SK-N-SH (cell line): ENCODE results near the gene F8. TPM values are rescaled to one million over a fixed set of nuclear protein-coding genes. Genes with fewer than 3 reads are reported as not detected.

ENCODE experiments used
- CTCF ChIA-PET: fragments of 300-600, 350-600 bp; formaldehyde crosslinking; extraction: SDS; loops from one replicate; lab custom pipeline; 2021; lab: Yijun Ruan, JAX
- POLR2A ChIA-PET: fragments of 350-600 bp; sonication (Branson Sonifier 250); formaldehyde crosslinking; extraction: SDS; loops from one replicate; lab custom pipeline; 2020; ENCODE audit warnings: antibody characterized with exemption, inconsistent platforms; lab: Yijun Ruan, JAX
- DNase-seq: peaks from one replicate; pipeline ENCODE4 v3.0.0; 2012
- H2AFZ ChIP-seq: fragments of 200-600 bp; sonication (generic); 2 replicates; pipeline ENCODE4 v1.8.1; 2016; ENCODE audit warnings: antibody characterized with exemption, mild to moderate bottlenecking, low read depth
- H3F3A ChIP-seq: fragments of 200-600 bp; sonication (generic); replicated peaks from 2 replicates; pipeline ENCODE3; 2016; ENCODE audit warnings: antibody characterized with exemption, mild to moderate bottlenecking; ENCODE audit not compliant: insufficient read depth
- H3K27ac ChIP-seq, 2 experiments: fragments of 200-500 bp in 1 of 2; fragments of 200-600 bp in 1 of 2; sonication (Bioruptor generic) in 1 of 2; sonication (generic), shearing (Covaris generic) in 1 of 2; 2 replicates each; pipeline versions ENCODE4 v1.5.1 to v1.6.1; 2014 to 2016; ENCODE audit warnings: low read depth in 2 of 2, inconsistent platforms in 1 of 2, low read length in 1 of 2, mild to moderate bottlenecking in 1 of 2, mixed read lengths in 1 of 2
- H3K27me3 ChIP-seq: fragments of 200-600 bp; sonication (generic), shearing (Covaris generic); 2 replicates; pipeline ENCODE4 v1.6.1; 2016; ENCODE audit warnings: mixed run types; ENCODE audit not compliant: insufficient read depth
- H3K36me3 ChIP-seq, 2 experiments: fragments of 200-500 bp in 1 of 2; fragments of 200-600 bp in 1 of 2; sonication (Bioruptor generic) in 1 of 2; sonication (generic) in 1 of 2; replicated peaks in 1 of 2; 2 replicates each; pipeline versions ENCODE3 to v1.5.1; 2014 to 2016; ENCODE audit warnings: low read length in 1 of 2, mild to moderate bottlenecking in 1 of 2; ENCODE audit not compliant: insufficient read depth in 2 of 2, control insufficient read depth in 1 of 2
- H3K4me1 ChIP-seq, 2 experiments: fragments of 200-500 bp in 1 of 2; fragments of 200-600 bp in 1 of 2; sonication (Bioruptor generic) in 1 of 2; sonication (generic), shearing (Covaris generic) in 1 of 2; 2 replicates each; pipeline versions ENCODE4 v1.5.1 to v1.6.1; 2014 to 2016; ENCODE audit warnings: low read depth in 1 of 2, low read length in 1 of 2, mixed run types in 1 of 2; ENCODE audit not compliant: insufficient read depth in 2 of 2, control insufficient read depth in 1 of 2
- H3K4me2 ChIP-seq: fragments of 200-600 bp; sonication (generic), shearing (Covaris generic); 2 replicates; pipeline ENCODE4 v1.6.1; 2017; ENCODE audit warnings: mixed run types
- H3K4me3 ChIP-seq, 2 experiments: fragments of 200-500 bp in 1 of 2; fragments of 200-600 bp in 1 of 2; sonication (Bioruptor generic) in 1 of 2; sonication (generic), shearing (Covaris generic) in 1 of 2; 2 replicates each; pipeline versions ENCODE4 v1.5.1 to v1.8.1; 2014 to 2016; ENCODE audit warnings: low read depth in 2 of 2, inconsistent platforms in 1 of 2, low read length in 1 of 2, mild to moderate bottlenecking in 1 of 2, mixed read lengths in 1 of 2, moderate library complexity in 1 of 2
- H3K79me2 ChIP-seq: fragments of 200-600 bp; sonication (generic); 2 replicates; pipeline ENCODE4 v1.8.1; 2017; ENCODE audit warnings: mild to moderate bottlenecking; ENCODE audit not compliant: insufficient read depth
- H3K9ac ChIP-seq: fragments of 200-600 bp; sonication (generic); 2 replicates; pipeline ENCODE4 v1.6.1; 2017; ENCODE audit warnings: mixed run types
- H3K9me2 ChIP-seq: fragments of 200-600 bp; sonication (generic); 2 replicates; pipeline ENCODE4 v1.6.1; 2017; ENCODE audit warnings: mixed run types
- H3K9me3 ChIP-seq: fragments of 200-600 bp; sonication (generic); 2 replicates; pipeline ENCODE4 v1.6.1; 2017; ENCODE audit warnings: mixed run types, mild to moderate bottlenecking, moderate library complexity
- H4K20me1 ChIP-seq: fragments of 200-600 bp; sonication (generic); 2 replicates; pipeline ENCODE4 v1.6.1; 2017; ENCODE audit warnings: mild to moderate bottlenecking, mixed run types; ENCODE audit not compliant: insufficient read depth
- CTCF ChIP-seq: fragments of 200-600 bp; sonication (generic); IDR thresholded peaks from 2 replicates; pipeline ENCODE4 v1.6.1; 2017; ENCODE audit warnings: antibody characterized with exemption, mild to moderate bottlenecking, moderate library complexity
- EZH2phosphoT487 ChIP-seq: fragments of 200-600 bp; sonication (generic); IDR thresholded peaks from 2 replicates; pipeline ENCODE4 v1.6.1; 2017; ENCODE audit warnings: low read depth, mixed run types, mild to moderate bottlenecking, antibody characterized with exemption, moderate library complexity, borderline replicate concordance
- IRF3 ChIP-seq: fragments of 150-350 bp; IDR thresholded peaks from 2 replicates; pipeline ENCODE4 v1.6.1; 2016; ENCODE audit warnings: mild to moderate bottlenecking, low read depth, low read length
- NFIC ChIP-seq: IDR thresholded peaks from 2 replicates; pipeline ENCODE4 v1.4.0; 2012; ENCODE audit warnings: borderline replicate concordance
- RAD21 ChIP-seq: IDR thresholded peaks from 2 replicates; pipeline ENCODE4 v1.6.1; 2012; ENCODE audit warnings: mild to moderate bottlenecking, low read length
- REST ChIP-seq: IDR thresholded peaks from 2 replicates; pipeline ENCODE4 v1.6.1; 2012; ENCODE audit warnings: mild to moderate bottlenecking, low read depth, low read length, moderate library complexity
- SMC3 ChIP-seq: IDR thresholded peaks from 2 replicates; pipeline ENCODE4 v1.6.1; 2012; ENCODE audit warnings: low read depth, low read length, improper control_type of control experiment
- WGBS: methylation state at CpG from one replicate; pipeline ENCODE4 v1.1.6; 2017; ENCODE audit warnings: low lambda C conversion rate; 5-methylcytosine and 5-hydroxymethylcytosine counted together
- polyA plus RNA-seq, 3 experiments: library from polyadenylated mRNA; depleted of rRNA; stranded (reverse); fragments of >200 nt; gene quantifications; 2 replicates each; pipeline ENCODE4 v1.2.3, GENCODE V29; 2012

The F8 gene
- polyA plus RNA-seq, 1 of the 3 experiments (the other 2 are of a cell fraction) = 2.5 TPM

GRCh38 chrX:155048977-155049619, 26.6 kb upstream of the F8 start:
- Histone ChIP-seq H3K4me2 (no peak overlapping the region), H3K36me3 (peaks cover 2 to 7% of the 10 kb centered on the region in 2 experiments), H3K27ac (no peak overlapping the region), H3K4me3 (no peak overlapping the region), H2AFZ (no peak overlapping the region), H4K20me1 (no peaks in the 10 kb centered on the region), H3K4me1 (no peaks in the 10 kb centered on the region), H3F3A (no peaks in the 10 kb centered on the region), H3K27me3 (no peaks in the 10 kb centered on the region), H3K9ac (no peak overlapping the region), H3K9me3 (no peaks in the 10 kb centered on the region), H3K9me2 (no peaks in the 10 kb centered on the region), H3K79me2 (no peaks in the 10 kb centered on the region)
- DNase-seq = peak; percentile 39
- ChIA-PET POLR2A (interaction anchor here (1.0 kb wide), 1 partner anchor 22 kb away, joined by 3 read pairs; the partner anchor contains the start of gene FUNDC2), CTCF (interaction anchor here (0.7 to 1.2 kb wide), 8 partner anchors 8 to 64 kb away, joined by 3 to 8 read pairs (median 4); no protein-coding TSS in a partner anchor)
- WGBS = 33% methylated on average over 9 of the region's 9 CpGs
- no peak for TF ChIP-seq EZH2phosphoT487
- peak; percentile 45; the same call in 1 of the 2 replicates for TF ChIP-seq SMC3
- TF ChIP-seq NFIC = no peak
- TF ChIP-seq IRF3 = no peak
- no peak for TF ChIP-seq REST
- TF ChIP-seq RAD21 = peak; percentile 50
- peak; percentile 71 for TF ChIP-seq CTCF
